ENCODE measurements around the gene LPAR1. TPM values are rescaled to one million over a fixed set of nuclear protein-coding genes. Genes with fewer than 3 reads are reported as not detected.

LPAR1 gene
- total RNA-seq, 1 experiment from 2014 or later, result 4.9 TPM

GRCh38 chr9:110971234-110971633 lies 67.0 kb downstream of the LPAR1 start:
- DNase-seq (ENCODE audit: low spot score) (no peak), ATAC-seq (no peak)
- Mint-ChIP-seq H3K4me3 (no peak overlapping the region), H3K4me1 (peaks cover 16% of the 10 kb centered on the region), H3K27me3 (ENCODE audit: low read depth) (no peaks in the 10 kb centered on the region), H3K27ac (no peak overlapping the region), H3K9me3 (no peaks in the 10 kb centered on the region), H3K36me3 (no peaks in the 10 kb centered on the region; the same call in 1 of the 2 replicates)
- POLR2A ChIA-PET, result interaction anchor here (0.7 kb wide), 1 partner anchor 22 kb away, joined by 3 read pairs; no protein-coding TSS in a partner anchor
- CTCF ChIA-PET, result no interaction called here
- TF ChIP-seq OVOL2 (CRISPR knock-in tag; IDR thresholded peaks at IDR 0.05; ENCODE audit: borderline replicate concordance) (no peak), PRDM15 (CRISPR knock-in tag; IDR thresholded peaks at IDR 0.05) (no peak), E2F5 (CRISPR knock-in tag; IDR thresholded peaks at IDR 0.05) (no peak), FOXJ3 (CRISPR knock-in tag; IDR thresholded peaks at IDR 0.05; ENCODE audit: borderline replicate concordance) (no peak), SP1 (CRISPR knock-in tag; conservative IDR thresholded peaks at IDR 0.05) (no peak), HMGXB4 (CRISPR knock-in tag; IDR thresholded peaks at IDR 0.05) (no peak), ZNF219 (CRISPR knock-in tag; IDR thresholded peaks at IDR 0.05; ENCODE audit: borderline replicate concordance) (no peak), RELA (CRISPR knock-in tag; IDR thresholded peaks at IDR 0.05; ENCODE audit: borderline replicate concordance) (no peak), ZNF121 (CRISPR knock-in tag; IDR thresholded peaks at IDR 0.05) (no peak), SOX15 (CRISPR knock-in tag; IDR thresholded peaks at IDR 0.05) (no peak), ZSCAN18 (CRISPR knock-in tag; IDR thresholded peaks at IDR 0.05) (no peak), PRRX2 (CRISPR knock-in tag; IDR thresholded peaks at IDR 0.05) (no peak), KAT7 (CRISPR knock-in tag; IDR thresholded peaks at IDR 0.05; ENCODE audit: borderline replicate concordance) (no peak)

- Mint-ChIP-seq H3K4me3 (no peak overlapping the region), H3K27me3 (ENCODE audit: low read depth) (no peaks in the 10 kb centered on the region), H3K9me3 (peaks cover 8% of the 10 kb centered on the region), H3K36me3 (peaks cover 10% of the 10 kb centered on the region), H3K27ac (no peak overlapping the region), H3K4me1 (peaks cover 13% of the 10 kb centered on the region)
- ATAC-seq (no peak), DNase-seq (ENCODE audit: low spot score) (no peak)
- ChIA-PET POLR2A (no interaction called here), CTCF (no interaction called here)
- TF ChIP-seq E2F4 (CRISPR knock-in tag; IDR thresholded peaks at IDR 0.05; ENCODE audit: borderline replicate concordance, low read depth), result no peak
- TF ChIP-seq FOXK1 (CRISPR knock-in tag; IDR thresholded peaks at IDR 0.05), result no peak
- no peak for TF ChIP-seq ZNF396 (CRISPR knock-in tag; IDR thresholded peaks at IDR 0.05; ENCODE audit: borderline replicate concordance)
- TF ChIP-seq ARID4B (CRISPR knock-in tag; IDR thresholded peaks at IDR 0.05; ENCODE audit: borderline replicate concordance), result no peak
- TF ChIP-seq ZNF532 (CRISPR knock-in tag; IDR thresholded peaks at IDR 0.05; ENCODE audit: borderline replicate concordance), result no peak
These were observed 68.3 kb downstream of the LPAR1 start for GRCh38 chr9:110969971-110970386.
